ENCODE results near the gene ZNF148.

Gene ZNF148

GRCh38 chr3:125280668-125281361 is 94.3 kb downstream of the ZNF148 start:
- no peak for DNase-seq

GRCh38 chr3:125278155-125278554 is 97.0 kb downstream of the ZNF148 start:
- DNase-seq: no peak

GRCh38 chr3:125271127-125271526 is 104.0 kb downstream of the ZNF148 start:
- DNase-seq: no peak

- DNase-seq: no peak
Observed at GRCh38 chr3:125267460-125267859, 107.7 kb downstream of the ZNF148 start.

GRCh38 chr3:125266971-125267370 is 108.2 kb downstream of the ZNF148 start:
- DNase-seq: no peak

- no peak for DNase-seq
Observed at GRCh38 chr3:125262161-125262560, 113.0 kb downstream of the ZNF148 start.

- DNase-seq: no peak
Observed at GRCh38 chr3:125261031-125261430, 114.1 kb downstream of the ZNF148 start.

GRCh38 chr3:125260158-125260557 is 115.0 kb downstream of the ZNF148 start:
- no peak for DNase-seq

- DNase-seq: no peak
Observed at GRCh38 chr3:125257536-125257935, 117.6 kb downstream of the ZNF148 start.

- no peak for DNase-seq
Observed at GRCh38 chr3:125256675-125257074, 118.5 kb downstream of the ZNF148 start.

GRCh38 chr3:125250973-125251372 is 124.2 kb downstream of the ZNF148 start:
- no peak for DNase-seq

GRCh38 chr3:125246237-125246636 is 128.9 kb downstream of the ZNF148 start:
- DNase-seq: no peak

GRCh38 chr3:125245521-125245920 is 129.6 kb downstream of the ZNF148 start:
- no peak for DNase-seq

GRCh38 chr3:125240496-125240895 is 134.6 kb downstream of the ZNF148 start:
- no peak for DNase-seq

- DNase-seq: no peak
Observed at GRCh38 chr3:125239266-125239665, 135.9 kb downstream of the ZNF148 start.

- DNase-seq: no peak
Observed at GRCh38 chr3:125238759-125239158, 136.4 kb downstream of the ZNF148 start.

- no peak for DNase-seq
Observed at GRCh38 chr3:125236331-125236903, 138.7 kb downstream of the ZNF148 start.

- no peak for DNase-seq
Observed at GRCh38 chr3:125234831-125235230, 140.3 kb downstream of the ZNF148 start.

GRCh38 chr3:125232401-125232800 is 142.7 kb downstream of the ZNF148 start:
- no peak for DNase-seq

- no peak for DNase-seq
Observed at GRCh38 chr3:125231895-125232294, 143.2 kb downstream of the ZNF148 start.

- DNase-seq: no peak
Observed at GRCh38 chr3:125229707-125230106, 145.4 kb downstream of the ZNF148 start.

GRCh38 chr3:125229168-125229567 is 146.0 kb downstream of the ZNF148 start:
- no peak for DNase-seq

- no peak for DNase-seq
Observed at GRCh38 chr3:125221831-125222230, 153.3 kb downstream of the ZNF148 start.

- DNase-seq: no peak
Observed at GRCh38 chr3:125220727-125221429, 154.2 kb downstream of the ZNF148 start.
